CD14-positive monocyte (primary cell): Measurements from ENCODE around the gene LZTS2. TPM values are rescaled to one million over a fixed set of nuclear protein-coding genes. Genes with fewer than 3 reads are reported as not detected.
A peak's percentile ranks its signal among the peaks of the same experiment; 100 is the strongest.

Source experiments
- DNase-seq, 3 donors: peaks; one replicate each; pipeline ENCODE4 v3.0.0-alpha.2; 2011 to 2022
- H2AFZ ChIP-seq: 2 replicates; pipeline ENCODE4 v1.6.0; 2012; ENCODE audit warnings: mild to moderate bottlenecking, low read depth, low read length, inconsistent platforms; ENCODE audit not compliant: insufficient read depth, poor library complexity, severe bottlenecking
- H3K27ac ChIP-seq, 2 donors: 1 replicate in 1 of 2; 2 replicates in 1 of 2; pipeline ENCODE4 v1.5.1; 2012 to 2013; ENCODE audit warnings: low read length in 2 of 2, control low read depth in 1 of 2, inconsistent platforms in 1 of 2, low read depth in 1 of 2, mild to moderate bottlenecking in 1 of 2
- H3K27me3 ChIP-seq, 2 donors: one replicate each; pipeline versions ENCODE4 v1.6.0 to v1.6.1; 2011 to 2013; ENCODE audit warnings: low read length in 2 of 2; ENCODE audit not compliant: control insufficient read depth in 2 of 2, insufficient read depth in 2 of 2
- H3K36me3 ChIP-seq, 2 donors: replicated peaks in 1 of 2; 1 replicate in 1 of 2; 2 replicates in 1 of 2; pipeline versions ENCODE4 v1.5.1 to v1.6.1; 2012 to 2013; ENCODE audit warnings: low read length in 2 of 2, control low read depth in 1 of 2, inconsistent platforms in 1 of 2, mild to moderate bottlenecking in 1 of 2; ENCODE audit not compliant: insufficient read depth in 2 of 2, control insufficient read depth in 1 of 2
- H3K4me1 ChIP-seq, 2 donors: 1 replicate in 1 of 2; 2 replicates in 1 of 2; pipeline versions ENCODE4 v1.5.1 to v1.6.1; 2012 to 2013; ENCODE audit warnings: low read length in 2 of 2, control low read depth in 1 of 2, inconsistent platforms in 1 of 2, mild to moderate bottlenecking in 1 of 2, moderate library complexity in 1 of 2; ENCODE audit not compliant: insufficient read depth in 2 of 2, control insufficient read depth in 1 of 2
- H3K4me2 ChIP-seq: replicated peaks from 2 replicates; pipeline ENCODE3; 2012; ENCODE audit warnings: low read length, moderate library complexity, mild to moderate bottlenecking; ENCODE audit not compliant: poor library complexity, severe bottlenecking; ENCODE audit errors: extremely low read depth
- H3K4me3 ChIP-seq, 3 experiments: fragments of 200-600 bp in 1 of 3; sonication (generic) in 1 of 3; replicated peaks in 1 of 3; 1 replicate in 2 of 3; 2 replicates in 1 of 3; pipeline ENCODE4 v1.5.1; 2011 to 2013; ENCODE audit warnings: low read length in 3 of 3, mild to moderate bottlenecking in 3 of 3, control low read depth in 2 of 3, low read depth in 2 of 3, inconsistent platforms in 1 of 3, moderate library complexity in 1 of 3
- H3K79me2 ChIP-seq: 2 replicates; pipeline ENCODE4 v1.6.0; 2012; ENCODE audit warnings: mild to moderate bottlenecking, control low read depth, inconsistent platforms, low read length, moderate library complexity; ENCODE audit not compliant: insufficient read depth
- H3K9ac ChIP-seq: 2 replicates; pipeline ENCODE4 v1.6.0; 2017; ENCODE audit warnings: low read length, mild to moderate bottlenecking; ENCODE audit not compliant: insufficient read depth, poor library complexity, severe bottlenecking
- H3K9me3 ChIP-seq, 2 donors: replicated peaks in 1 of 2; 1 replicate in 1 of 2; 2 replicates in 1 of 2; pipeline versions ENCODE4 v1.5.1 to v1.6.1; 2012 to 2013; ENCODE audit warnings: low read length in 2 of 2, control low read depth in 1 of 2; ENCODE audit not compliant: control insufficient read depth in 1 of 2, insufficient read depth in 1 of 2
- H4K20me1 ChIP-seq: 2 replicates; pipeline ENCODE4 v1.6.0; 2012; ENCODE audit warnings: mild to moderate bottlenecking, low read length, control low read depth, moderate library complexity; ENCODE audit not compliant: insufficient read depth
- H3K27ac Mint-ChIP-seq, 7 donors: one replicate each; pipeline ENCODE4 v1.8.0; 2020; ENCODE audit warnings: mild to moderate bottlenecking in 7 of 7, mixed read lengths in 7 of 7, moderate library complexity in 6 of 7, inconsistent platforms in 2 of 7
- H3K27me3 Mint-ChIP-seq, 3 donors: one replicate each; pipeline ENCODE4 v1.8.0; 2021 to 2022; ENCODE audit warnings: low read depth in 3 of 3, mild to moderate bottlenecking in 3 of 3, mixed read lengths in 3 of 3, moderate library complexity in 3 of 3, inconsistent platforms in 1 of 3
- H3K36me3 Mint-ChIP-seq, 2 donors: one replicate each; pipeline ENCODE4 v1.8.0; 2020; ENCODE audit warnings: mixed read lengths in 2 of 2, inconsistent platforms in 1 of 2, mild to moderate bottlenecking in 1 of 2
- H3K4me1 Mint-ChIP-seq: one replicate; pipeline ENCODE4 v1.8.0; 2020; ENCODE audit warnings: mild to moderate bottlenecking, mixed read lengths
- H3K4me3 Mint-ChIP-seq, 2 donors: one replicate each; pipeline ENCODE4 v1.8.0; 2020; ENCODE audit warnings: mild to moderate bottlenecking in 2 of 2, mixed read lengths in 2 of 2, moderate library complexity in 1 of 2
- H3K9me3 Mint-ChIP-seq, 7 donors: one replicate each; pipeline ENCODE4 v1.8.0; 2020 to 2022; ENCODE audit warnings: mixed read lengths in 7 of 7, mild to moderate bottlenecking in 6 of 7, moderate library complexity in 6 of 7, inconsistent platforms in 2 of 7
- WGBS: methylation state at CpG from one replicate; pipeline ENCODE4 v1.1.5; 2013; ENCODE audit warnings: missing lambda C conversion rate; ENCODE audit not compliant: insufficient coverage; 5-methylcytosine and 5-hydroxymethylcytosine counted together
- intact Hi-C, 2 donors: fragments of 100-400 bp; cut with micrococcal nuclease; formaldehyde crosslinking; loops; one replicate each; pipeline versions ENCODE4 v1.15.0 to v1.15.1; 2023
- polyA plus RNA-seq, 3 donors: library from polyadenylated mRNA; depleted of rRNA in 1 of 3; unstranded in 2 of 3; stranded (reverse) in 1 of 3; fragments of 300-500 nt in 2 of 3; fragments of >200 nt in 1 of 3; fragmentation: Illumina TruSeq in 2 of 3; gene quantifications; 1 replicate in 2 of 3; 2 replicates in 1 of 3; pipeline ENCODE4 v1.2.3, GENCODE V29; 2012 to 2021
- TF ChIP-seq, protein P1 (sequence below): fragments of 200-600 bp; IDR thresholded peaks from one replicate; pipeline ENCODE4 v1.8.0; 2022; ENCODE audit warnings: antibody characterized with exemption, mild to moderate bottlenecking

The LZTS2 gene
- polyA plus RNA-seq, 3 donors = 2.8 to 9.2 (median 3.3) TPM

DNA sequence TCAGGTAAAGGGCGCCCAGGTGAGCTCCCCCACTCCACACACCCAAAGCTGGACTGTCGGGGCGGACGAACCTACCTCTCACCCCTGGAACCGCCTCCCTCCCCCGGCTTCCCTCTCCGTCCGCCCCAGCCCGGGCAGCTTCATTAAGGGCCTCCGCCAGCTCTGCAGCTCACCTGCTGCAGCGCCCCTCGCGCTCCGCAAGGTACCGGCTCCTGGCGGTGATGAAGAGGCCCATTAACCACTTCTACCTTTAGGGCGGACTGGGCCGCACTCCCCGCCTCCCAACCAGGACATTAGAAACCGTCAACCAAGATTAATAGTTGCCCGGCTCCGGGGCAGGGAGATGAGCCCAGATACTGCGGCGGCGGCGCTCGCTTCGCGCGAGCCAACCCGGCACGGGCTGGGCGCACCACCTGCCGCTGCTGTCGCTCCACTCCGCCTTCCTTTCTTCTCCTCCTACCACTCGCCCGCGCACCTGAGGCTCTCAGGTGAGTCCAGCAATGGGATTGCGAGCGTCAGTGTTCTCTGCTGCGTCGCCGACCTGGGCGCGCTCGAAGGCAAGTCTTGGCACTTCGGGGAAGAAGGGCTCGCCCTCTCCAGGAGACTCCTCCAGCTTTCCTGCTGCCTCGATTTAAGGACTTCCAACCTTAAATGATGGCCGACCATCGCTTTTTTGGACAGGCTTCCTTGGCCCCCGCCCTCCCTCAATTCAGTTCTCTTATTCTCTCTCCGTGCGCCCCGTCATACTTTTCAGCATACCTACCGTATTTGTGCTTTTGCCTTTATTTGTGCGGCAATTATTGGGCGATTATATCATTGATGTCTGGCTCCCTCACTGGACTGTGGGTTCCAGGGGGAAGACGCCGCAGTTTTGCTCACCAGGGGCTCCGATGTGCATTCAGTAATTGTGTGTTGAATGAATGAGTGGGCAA lies 48.6 kb downstream of the LZTS2 start:
- H3K9me3 ChIP-seq = peaks cover 0 to 17% of the 10 kb centered on the region in 2 donors
- peak overlapping the region; percentile 6 to 85 for H3K4me3 Mint-ChIP-seq
- H2AFZ ChIP-seq = no peak overlapping the region
- H3K27me3 ChIP-seq = peaks cover 36 to 64% of the 10 kb centered on the region in 2 donors
- DNase-seq = no peak
- H3K79me2 ChIP-seq = no peaks in the 10 kb centered on the region
- no peaks in the 10 kb centered on the region for H4K20me1 ChIP-seq
- H3K27me3 Mint-ChIP-seq = peaks cover 57 to 60% (median 60%) of the 10 kb centered on the region in 3 donors
- peaks cover 8 to 9% of the 10 kb centered on the region in 2 donors for H3K36me3 Mint-ChIP-seq
- no peak overlapping the region for H3K9ac ChIP-seq
- intact Hi-C loops = no loop called here
- H3K27ac Mint-ChIP-seq = peak overlapping the region in 1 of 7 donors; percentile 55
- 12% methylated on average over 55 of the region's 62 CpGs for WGBS
- no peak overlapping the region for H3K27ac ChIP-seq
- no peaks in the 10 kb centered on the region for H3K36me3 ChIP-seq
- peaks cover 0 to 23% (median 6%) of the 10 kb centered on the region in 7 donors for H3K9me3 Mint-ChIP-seq
- TF ChIP-seq, protein P1, sequence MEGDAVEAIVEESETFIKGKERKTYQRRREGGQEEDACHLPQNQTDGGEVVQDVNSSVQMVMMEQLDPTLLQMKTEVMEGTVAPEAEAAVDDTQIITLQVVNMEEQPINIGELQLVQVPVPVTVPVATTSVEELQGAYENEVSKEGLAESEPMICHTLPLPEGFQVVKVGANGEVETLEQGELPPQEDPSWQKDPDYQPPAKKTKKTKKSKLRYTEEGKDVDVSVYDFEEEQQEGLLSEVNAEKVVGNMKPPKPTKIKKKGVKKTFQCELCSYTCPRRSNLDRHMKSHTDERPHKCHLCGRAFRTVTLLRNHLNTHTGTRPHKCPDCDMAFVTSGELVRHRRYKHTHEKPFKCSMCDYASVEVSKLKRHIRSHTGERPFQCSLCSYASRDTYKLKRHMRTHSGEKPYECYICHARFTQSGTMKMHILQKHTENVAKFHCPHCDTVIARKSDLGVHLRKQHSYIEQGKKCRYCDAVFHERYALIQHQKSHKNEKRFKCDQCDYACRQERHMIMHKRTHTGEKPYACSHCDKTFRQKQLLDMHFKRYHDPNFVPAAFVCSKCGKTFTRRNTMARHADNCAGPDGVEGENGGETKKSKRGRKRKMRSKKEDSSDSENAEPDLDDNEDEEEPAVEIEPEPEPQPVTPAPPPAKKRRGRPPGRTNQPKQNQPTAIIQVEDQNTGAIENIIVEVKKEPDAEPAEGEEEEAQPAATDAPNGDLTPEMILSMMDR = no peak
- H3K4me3 ChIP-seq = no peak overlapping the region
- H3K4me1 Mint-ChIP-seq = peaks cover 17% of the 10 kb centered on the region
- H3K4me1 ChIP-seq = peaks cover 12 to 15% of the 10 kb centered on the region in 2 donors
- no peak overlapping the region for H3K4me2 ChIP-seq

DNA sequence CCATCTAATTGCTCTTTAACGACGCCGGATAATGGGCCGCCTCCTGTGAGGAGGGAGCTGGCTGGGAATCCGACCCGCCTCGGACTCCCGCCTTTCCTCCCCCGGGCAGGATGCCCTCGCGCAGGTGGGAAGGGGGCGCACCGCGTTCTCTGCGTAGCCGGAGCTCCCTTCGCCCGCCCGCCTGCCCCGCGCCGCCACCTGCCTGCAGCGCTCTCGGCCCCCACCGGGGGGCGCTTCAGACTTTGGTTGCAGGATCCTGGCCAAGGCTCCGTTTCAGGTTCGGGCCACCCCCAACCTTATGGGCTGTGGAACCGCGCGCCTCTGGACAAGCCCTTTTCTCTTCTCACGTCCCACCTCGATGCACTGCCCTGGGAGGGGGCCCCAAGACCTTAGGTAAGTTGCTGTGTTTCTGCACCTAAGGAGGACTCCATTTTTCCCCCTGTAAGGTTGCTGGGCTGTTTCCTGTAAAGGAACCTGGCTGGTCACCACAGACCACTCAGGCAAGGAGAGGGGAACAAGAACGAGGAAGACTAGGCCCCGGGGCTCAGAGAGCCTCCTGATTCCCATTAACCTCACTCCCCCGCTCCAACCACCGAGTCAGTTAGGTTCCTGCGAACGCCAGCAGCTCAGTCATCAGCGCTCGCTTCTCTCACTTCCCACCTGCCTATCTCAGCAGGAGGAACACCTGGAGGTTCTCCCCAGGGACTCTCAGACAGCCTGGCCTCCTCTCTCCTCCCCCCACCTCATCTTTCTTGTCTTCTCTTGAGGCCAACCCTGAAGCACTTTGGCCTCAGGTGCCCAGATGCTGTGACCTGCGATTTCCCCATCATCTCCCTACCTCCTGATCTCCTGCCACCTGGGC lies 50.8 kb downstream of the LZTS2 start:
- Mint-ChIP-seq H3K27ac (peak overlapping the region in 1 of 7 donors; percentile 68), H3K27me3 (peaks cover 56 to 60% (median 57%) of the 10 kb centered on the region in 3 donors)
- H3K4me2 ChIP-seq = peak overlapping the region; percentile 24

More for the DNA sequence above, 50.8 kb downstream of the LZTS2 start:
- no peak overlapping the region for H3K4me3 ChIP-seq
- H3K36me3 ChIP-seq = no peaks in the 10 kb centered on the region
- Mint-ChIP-seq H3K9me3 (peaks cover 0 to 23% (median 6%) of the 10 kb centered on the region in 7 donors), H3K4me3 (peak overlapping the region in 1 of 2 donors; percentile 85), H3K4me1 (peaks cover 20% of the 10 kb centered on the region), H3K36me3 (peaks cover 9 to 14% of the 10 kb centered on the region in 2 donors)
- 8% methylated on average over 31 of the region's 42 CpGs for WGBS
- peak; percentile 42 to 53 (median 52) for DNase-seq
- H3K9me3 ChIP-seq = peaks cover 0 to 17% of the 10 kb centered on the region in 2 donors
- H4K20me1 ChIP-seq = no peaks in the 10 kb centered on the region
- peaks cover 8 to 17% of the 10 kb centered on the region in 2 donors for H3K4me1 ChIP-seq
- intact Hi-C loops = loop anchor here in 1 of 2 donors (5.0 kb wide), 1 partner anchor 92 kb away; no protein-coding TSS in a partner anchor
- H3K9ac ChIP-seq = no peak overlapping the region
- H2AFZ ChIP-seq = peak overlapping the region; percentile 29
- TF ChIP-seq, protein P1 = peak; percentile 86
- H3K27ac ChIP-seq = no peak overlapping the region
- peaks cover 36 to 59% of the 10 kb centered on the region in 2 donors for H3K27me3 ChIP-seq
- no peaks in the 10 kb centered on the region for H3K79me2 ChIP-seq
